Neural crest cell (in vitro differentiated cells): ENCODE data around the gene UBR2. TPM values are rescaled to one million over a fixed set of nuclear protein-coding genes. Genes with fewer than 3 reads are reported as not detected.
"Not testable (repeated sequence)": the region's sequence is repeated elsewhere in the genome, so short reads cannot be mapped to it uniquely, and the experiment has no call there.

ENCODE experiments used
- DNase-seq: peaks from one replicate; pipeline ENCODE4 v3.0.0; 2021; ENCODE audit warnings: low read depth, mixed read lengths, low spot score
- H3K27ac Mint-ChIP-seq: one replicate; pipeline ENCODE4 v1.8.0; 2021; ENCODE audit warnings: mild to moderate bottlenecking, mixed read lengths; ENCODE audit not compliant: unreplicated experiment
- H3K27me3 Mint-ChIP-seq: 2 replicates; pipeline ENCODE4 v1.8.0; 2021; ENCODE audit warnings: low read depth, mild to moderate bottlenecking, mixed read lengths
- H3K36me3 Mint-ChIP-seq: 2 replicates; pipeline ENCODE4 v1.8.0; 2021; ENCODE audit warnings: low read depth, mild to moderate bottlenecking, mixed read lengths
- H3K4me1 Mint-ChIP-seq: 2 replicates; pipeline ENCODE4 v1.8.0; 2021; ENCODE audit warnings: mixed read lengths
- H3K4me3 Mint-ChIP-seq: one replicate; pipeline ENCODE4 v1.8.0; 2021; ENCODE audit warnings: mild to moderate bottlenecking, mixed read lengths
- H3K9me3 Mint-ChIP-seq: 2 replicates; pipeline ENCODE4 v1.8.0; 2021; ENCODE audit warnings: mixed read lengths
- CTCF ChIP-seq: fragments of 200-600 bp; sonication (generic); conservative IDR thresholded peaks from 2 replicates; pipeline ENCODE4 v1.5.0; 2021; ENCODE audit warnings: antibody characterized with exemption, mild to moderate bottlenecking
- total RNA-seq: library from RNA; stranded (reverse); gene quantifications from 2 replicates; pipeline ENCODE4 v1.2.1, GENCODE V29; 2021

The UBR2 gene
- total RNA-seq, 1 donor from 2014 or later = 22.3 TPM

- peak overlapping the region; percentile 65 for H3K4me3 Mint-ChIP-seq
- no peaks in the 10 kb centered on the region for H3K9me3 Mint-ChIP-seq
- no peak for TF ChIP-seq CTCF
- no peak overlapping the region for H3K27ac Mint-ChIP-seq
- H3K36me3 Mint-ChIP-seq = no peaks in the 10 kb centered on the region
- peaks cover 22% of the 10 kb centered on the region for H3K4me1 Mint-ChIP-seq
- no peak for DNase-seq
- no peaks in the 10 kb centered on the region for H3K27me3 Mint-ChIP-seq
Measured at GRCh38 chr6:42565823-42566613, 2.2 kb downstream of the UBR2 start.

GRCh38 chr6:42566614-42567208, 2.9 kb downstream of the UBR2 start:
- Mint-ChIP-seq H3K27me3 (no peaks in the 10 kb centered on the region), H3K36me3 (no peaks in the 10 kb centered on the region)

DNA sequence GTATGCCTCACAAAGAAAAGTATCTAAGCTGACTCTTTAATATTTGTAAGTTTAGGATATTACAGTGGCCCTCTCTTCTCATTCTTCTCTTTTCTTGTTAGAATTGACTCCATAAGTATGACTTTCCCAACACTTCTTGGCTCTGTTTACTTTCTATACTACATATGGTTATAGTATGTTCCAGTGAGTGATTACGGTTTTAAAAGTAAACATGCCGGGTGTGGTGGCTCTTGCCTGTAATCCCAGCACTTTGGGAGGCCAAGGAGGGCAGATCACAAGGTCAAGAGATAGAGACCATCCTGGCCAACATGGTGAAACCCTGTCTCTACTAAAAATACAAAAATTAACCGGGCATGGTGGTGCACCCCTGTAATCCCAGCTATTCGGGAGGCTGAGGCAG, 3.4 kb downstream of the UBR2 start:
- H3K9me3 Mint-ChIP-seq, DNase-seq, H3K36me3 Mint-ChIP-seq, H3K27me3 Mint-ChIP-seq, H3K27ac Mint-ChIP-seq: not testable (repeated sequence)
- peak overlapping the region; percentile 65 for H3K4me3 Mint-ChIP-seq
- peaks cover 22% of the 10 kb centered on the region for H3K4me1 Mint-ChIP-seq

More at GRCh38 chr6:42566614-42567208, 2.9 kb downstream of the UBR2 start:
- no peak for TF ChIP-seq CTCF
- Mint-ChIP-seq H3K27ac (no peak overlapping the region), H3K4me1 (peaks cover 22% of the 10 kb centered on the region), H3K9me3 (no peaks in the 10 kb centered on the region), H3K4me3 (peak overlapping the region; percentile 65)
- no peak for DNase-seq

DNA sequence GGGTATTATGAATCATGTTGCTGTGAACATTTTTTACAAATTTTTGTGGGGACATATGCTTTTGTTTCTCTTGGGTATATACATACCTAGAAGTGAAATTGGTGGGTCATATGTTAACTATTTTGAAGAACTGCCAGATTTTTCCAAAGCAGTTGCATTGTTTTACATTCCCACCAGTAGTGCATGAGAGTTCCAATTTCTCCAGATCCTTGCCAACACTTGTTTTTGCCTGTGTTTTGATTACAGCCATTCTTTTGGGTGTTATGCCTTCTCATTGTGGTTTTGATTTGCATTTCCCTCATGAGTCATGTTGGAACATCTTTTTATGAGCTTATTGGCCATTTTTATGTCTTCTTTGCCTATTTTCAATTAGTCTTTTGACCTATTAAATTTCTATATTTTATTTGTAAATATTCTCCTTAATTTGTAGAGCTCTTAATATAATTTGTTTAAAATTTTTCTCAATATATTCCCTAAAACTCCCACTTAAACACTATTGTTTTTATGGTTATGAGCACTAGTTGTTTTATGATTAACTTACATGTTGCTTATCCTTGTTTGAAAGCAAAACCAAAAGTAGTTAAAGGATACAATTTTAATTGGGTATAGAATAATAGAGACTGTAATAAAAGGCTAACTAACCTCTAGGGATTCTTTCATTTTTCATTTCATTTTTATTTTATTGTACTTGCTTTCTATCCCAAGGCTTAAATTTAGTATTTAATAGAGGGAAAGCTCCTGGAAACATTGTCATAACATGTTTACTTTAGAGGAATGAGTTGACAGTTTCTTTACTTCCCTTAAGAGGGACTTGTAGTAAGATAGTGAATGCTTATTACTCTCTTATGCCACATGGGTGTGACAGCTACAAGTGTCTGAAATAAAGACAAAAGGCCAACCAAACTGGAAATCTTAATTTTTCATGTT, 5.5 kb downstream of the UBR2 start:
- H3K9me3 Mint-ChIP-seq = no peaks in the 10 kb centered on the region
- DNase-seq = no peak
- peaks cover 3% of the 10 kb centered on the region for H3K36me3 Mint-ChIP-seq
- H3K27ac Mint-ChIP-seq = no peak overlapping the region
- no peaks in the 10 kb centered on the region for H3K27me3 Mint-ChIP-seq
- peaks cover 16% of the 10 kb centered on the region for H3K4me1 Mint-ChIP-seq
- TF ChIP-seq CTCF = no peak
- H3K4me3 Mint-ChIP-seq = no peak overlapping the region

GRCh38 chr6:42571611-42572342, 7.9 kb downstream of the UBR2 start:
- Mint-ChIP-seq H3K36me3 (peaks cover 3% of the 10 kb centered on the region), H3K27me3 (no peaks in the 10 kb centered on the region), H3K9me3 (no peaks in the 10 kb centered on the region), H3K4me3 (no peak overlapping the region), H3K4me1 (no peaks in the 10 kb centered on the region), H3K27ac (no peak overlapping the region)
- TF ChIP-seq CTCF = no peak
- no peak for DNase-seq
